HL-60 (cell line): ENCODE measurements around the gene FARS2.

ENCODE experiments used
- CTCF ChIP-seq: IDR thresholded peaks from one replicate; pipeline ENCODE4 v1.5.1; 2011; ENCODE audit warnings: low read length, control low read depth, inconsistent platforms; ENCODE audit not compliant: insufficient read depth
- GABPA ChIP-seq: IDR thresholded peaks from 2 replicates; pipeline ENCODE4 v1.6.1; 2012; ENCODE audit warnings: low read depth
- POLR2AphosphoS5 ChIP-seq: IDR thresholded peaks from 2 replicates; pipeline ENCODE4 v1.6.1; 2012; ENCODE audit warnings: low read depth

GRCh38 chr6:5331845-5332442 is 70.6 kb downstream of the FARS2 start:
- TF ChIP-seq CTCF (no peak), POLR2AphosphoS5 (no peak), GABPA (no peak)
